HG03139 (cell line): ENCODE results near the gene TRIM28.
A peak's percentile ranks its signal among the peaks of the same experiment; 100 is the strongest.

Experiments
- ATAC-seq: cut with Tn5 transposase; IDR thresholded peaks from one replicate; pipeline ENCODE4 v1.9.1; 2021; ENCODE audit not compliant: unreplicated experiment

TRIM28 gene

GRCh38 chr19:58559275-58560006, 15.6 kb downstream of the TRIM28 start:
- ATAC-seq: no peak

GRCh38 chr19:58560007-58560887, 16.4 kb downstream of the TRIM28 start:
- ATAC-seq: no peak

GRCh38 chr19:58560921-58561320, 17.1 kb downstream of the TRIM28 start:
- ATAC-seq: no peak

GRCh38 chr19:58561373-58562121, 17.7 kb downstream of the TRIM28 start:
- ATAC-seq: no peak

GRCh38 chr19:58562122-58563033, 18.5 kb downstream of the TRIM28 start:
- no peak for ATAC-seq

DNA sequence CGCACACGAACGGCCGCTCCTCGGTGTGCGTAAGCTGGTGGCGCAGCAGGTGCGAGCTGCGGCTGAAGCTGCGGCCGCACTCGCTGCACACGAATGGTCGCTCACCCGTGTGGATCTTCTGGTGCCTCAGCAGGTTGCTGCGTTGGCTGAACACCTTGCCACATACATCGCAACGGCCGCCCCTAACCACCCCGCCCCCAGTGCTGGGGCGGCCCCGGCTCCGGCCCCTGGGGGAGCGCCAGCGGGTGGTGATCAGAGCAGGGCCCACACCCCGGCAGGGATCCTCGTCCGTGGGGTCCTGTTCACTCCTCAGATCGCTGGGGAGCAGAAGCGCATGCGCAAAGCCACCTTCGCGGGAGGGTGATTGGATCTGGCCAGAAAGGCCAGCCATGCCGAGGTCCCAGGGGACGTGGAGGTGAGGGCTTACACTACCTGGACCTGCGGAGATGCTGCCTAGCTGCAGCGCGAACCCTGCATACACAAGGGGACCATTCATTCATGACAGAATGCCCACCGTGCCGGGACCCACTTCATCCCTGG, 19.2 kb downstream of the TRIM28 start:
- ATAC-seq: no peak

DNA sequence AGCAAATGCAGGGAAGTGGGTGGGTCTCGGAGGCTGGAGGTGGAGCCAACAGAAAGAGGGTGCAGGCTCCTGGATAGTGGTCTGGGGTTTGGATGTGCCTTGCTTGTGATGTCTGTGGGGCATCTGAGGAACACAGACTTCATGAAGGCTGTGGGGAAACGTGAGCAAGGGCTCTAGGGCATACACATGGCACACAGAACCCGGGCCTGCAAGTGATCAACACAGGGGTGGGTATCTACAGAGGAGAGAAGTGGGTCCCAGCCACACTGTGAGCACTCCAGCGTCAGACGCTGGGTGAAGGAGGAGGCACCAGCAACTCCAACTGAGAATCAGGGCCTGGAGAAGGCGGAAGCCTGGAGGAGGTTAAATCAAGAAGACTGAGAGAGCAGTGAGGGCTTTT, 20.0 kb downstream of the TRIM28 start:
- no peak for ATAC-seq

GRCh38 chr19:58566989-58567388, 23.1 kb downstream of the TRIM28 start:
- ATAC-seq: no peak

GRCh38 chr19:58568453-58569130, 24.7 kb downstream of the TRIM28 start:
- ATAC-seq: no peak

- ATAC-seq: no peak
Observed at GRCh38 chr19:58569191-58569942, 25.5 kb downstream of the TRIM28 start.

DNA sequence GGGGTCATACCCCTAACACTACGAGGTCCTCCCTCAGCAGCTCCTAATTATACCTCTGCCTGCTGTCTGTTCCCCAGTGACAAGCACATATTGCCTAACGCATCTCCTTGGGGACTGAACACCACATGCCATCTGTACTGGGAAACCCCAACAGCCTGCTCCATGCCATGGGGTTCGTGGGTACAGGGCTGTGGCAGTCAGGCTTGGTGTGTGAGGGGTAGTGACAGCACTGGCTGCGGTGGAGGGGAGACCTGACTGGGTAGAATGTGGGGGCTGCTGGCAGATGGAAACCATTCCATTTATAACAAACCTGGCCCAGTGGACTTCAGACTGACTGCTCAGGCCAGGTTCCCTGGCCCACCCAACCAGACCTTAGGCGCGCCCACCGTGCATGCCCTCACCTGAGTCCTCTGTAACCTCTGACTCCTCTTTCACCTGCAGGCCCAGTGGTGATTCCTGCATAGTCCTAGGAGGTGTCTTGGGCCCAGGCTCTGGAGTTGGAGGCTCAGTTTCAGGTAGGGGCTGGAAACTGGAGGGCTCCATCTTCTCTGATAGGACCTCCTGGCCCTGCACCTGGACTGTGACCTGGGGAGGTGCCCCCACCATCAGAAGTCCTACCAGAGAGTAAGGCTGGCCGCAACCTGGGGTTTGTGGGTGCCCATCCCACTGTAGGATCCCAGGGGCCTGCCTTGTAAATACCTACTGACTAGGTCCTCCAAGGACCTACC, 26.2 kb downstream of the TRIM28 start:
- ATAC-seq: no peak

DNA sequence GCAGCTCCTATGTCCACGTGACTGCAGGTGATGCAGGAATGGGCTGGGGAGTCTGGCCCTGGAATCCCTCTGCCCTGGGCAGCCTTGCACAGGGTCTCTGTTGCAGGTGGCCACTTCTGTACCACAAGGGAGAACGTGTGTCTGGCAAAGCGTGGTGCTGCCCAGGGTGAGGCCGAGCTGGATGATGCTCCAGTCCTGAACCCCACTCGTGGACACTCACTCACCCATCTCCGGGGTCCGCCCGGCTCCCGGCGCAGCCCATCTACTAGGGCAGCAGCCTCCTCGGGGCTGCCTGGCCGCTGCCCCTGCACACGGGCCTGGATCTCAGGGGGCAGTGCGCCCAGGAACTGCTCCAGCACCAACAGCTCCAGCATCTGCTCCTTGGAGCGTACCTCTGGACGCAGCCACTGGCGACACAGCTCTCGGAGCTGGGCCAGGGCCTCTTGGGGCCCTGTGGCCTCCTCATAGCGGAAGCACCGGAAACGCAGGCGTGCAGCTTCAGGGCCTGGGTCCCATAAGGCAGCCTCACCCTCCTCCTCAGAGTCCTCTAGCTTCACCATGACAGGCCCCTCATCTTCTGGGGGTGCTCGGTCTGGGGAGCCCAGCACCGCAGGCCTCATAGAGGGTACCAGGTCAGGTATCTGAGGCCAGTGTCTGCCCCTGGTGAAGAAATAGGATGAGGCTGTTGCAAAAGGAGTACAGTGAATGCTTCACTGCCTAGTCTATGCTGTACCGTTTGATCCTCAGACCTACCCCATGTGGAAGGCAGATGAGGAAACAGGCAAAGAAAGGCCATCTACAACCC, 27.1 kb downstream of the TRIM28 start:
- no peak for ATAC-seq

DNA sequence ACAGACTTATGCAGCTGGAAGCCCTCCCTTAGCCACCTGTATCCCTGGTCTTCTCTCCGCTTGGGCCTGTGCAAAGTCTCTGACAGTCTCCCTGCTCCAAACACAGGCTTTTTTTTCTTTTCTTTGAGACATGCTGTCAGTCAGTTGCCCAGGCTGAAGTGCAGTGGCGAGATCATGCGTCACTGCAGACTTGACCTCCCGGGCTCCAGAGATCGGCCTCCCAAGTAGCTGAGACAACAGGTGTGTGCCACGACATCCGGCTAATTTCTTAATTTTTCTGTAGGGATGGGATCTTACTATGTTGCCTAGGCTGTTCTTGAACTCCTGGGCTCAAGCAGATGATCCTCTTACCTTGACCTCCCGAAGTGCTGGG, 27.7 kb downstream of the TRIM28 start:
- ATAC-seq: no peak

- no peak for ATAC-seq
Observed at GRCh38 chr19:58572026-58572817, 28.4 kb downstream of the TRIM28 start.

DNA sequence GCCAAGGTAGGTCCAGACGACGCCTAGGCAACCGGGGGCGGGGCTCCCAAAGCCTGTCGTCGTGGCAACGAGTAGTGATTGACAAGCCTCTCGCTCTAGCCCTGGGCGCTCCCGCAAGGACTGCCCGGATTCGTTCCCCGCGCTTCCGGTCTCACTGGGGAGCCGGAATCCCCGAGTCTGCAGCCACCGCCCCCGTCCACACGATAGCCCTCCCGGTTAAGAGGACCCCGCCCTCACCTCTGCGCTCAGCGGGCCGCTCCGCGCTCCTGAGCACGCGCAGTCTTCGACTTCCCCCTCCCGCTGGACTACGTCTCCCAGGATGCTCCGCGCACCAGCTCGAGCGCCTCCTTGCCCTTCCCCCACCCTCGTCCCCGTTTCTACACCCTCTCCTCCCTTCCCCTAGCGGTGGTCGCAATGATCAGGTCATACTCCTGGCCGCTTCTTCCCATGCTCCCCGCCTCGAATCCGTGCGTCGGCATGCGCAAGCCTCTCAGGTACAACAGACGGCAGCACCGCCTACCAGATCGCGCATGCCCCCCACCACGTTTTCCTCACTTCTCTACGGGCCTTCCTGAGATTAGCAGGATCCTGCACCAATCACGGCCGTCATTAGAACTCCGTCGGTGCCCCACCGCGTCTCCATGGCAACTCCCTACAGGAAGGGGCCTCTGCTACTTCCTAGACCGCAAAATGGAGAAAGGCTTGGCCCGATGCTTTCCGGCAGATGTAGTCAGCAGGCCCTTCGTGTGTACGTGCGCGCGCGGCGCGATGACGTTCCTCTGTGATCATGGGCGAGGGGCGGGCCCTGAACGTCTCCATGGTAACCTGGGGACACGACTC, 29.2 kb downstream of the TRIM28 start, which contains the start of gene MZF1:
MZF1 (minus strand) TSS at position 518 of the 840 bp plus-strand sequence. CDS start 1,946 bp downstream, outside the sequence.
- peak; percentile 43 for ATAC-seq
